HG02798 (cell line): ENCODE data around the gene ZNF85.
"Not testable (repeated sequence)": the region's sequence is repeated elsewhere in the genome, so short reads cannot be mapped to it uniquely, and the experiment has no call there.

Experiments used
- ATAC-seq: cut with Tn5 transposase; IDR thresholded peaks from one replicate; pipeline ENCODE4 v1.9.1; 2021; ENCODE audit warnings: mild to moderate bottlenecking; ENCODE audit not compliant: unreplicated experiment, poor library complexity

The ZNF85 gene

GRCh38 chr19:20923077-20923871, at the start of gene ZNF85:
TSS of gene ZNF85 (plus strand) at chr19:20923251. CDS start at chr19:20923401, 150 bp downstream.
- peak; percentile 99 for ATAC-seq

- ATAC-seq, result no peak
These were observed 43.5 kb upstream of the ZNF85 start for GRCh38 chr19:20879501-20879900.

GRCh38 chr19:20912973-20913372, 10.1 kb upstream of the ZNF85 start:
- ATAC-seq, result no peak

- no peak for ATAC-seq
These were observed 2.4 kb downstream of the ZNF85 start for GRCh38 chr19:20925481-20925880.

- no peak for ATAC-seq
These were observed 3.7 kb downstream of the ZNF85 start for GRCh38 chr19:20926796-20927195.

- ATAC-seq, result no peak
These were observed 5.3 kb downstream of the ZNF85 start for GRCh38 chr19:20928371-20928770.

GRCh38 chr19:20936322-20936947, 13.4 kb downstream of the ZNF85 start:
- not testable (repeated sequence) for ATAC-seq

- ATAC-seq, result not testable (repeated sequence)
These were observed 29.6 kb downstream of the ZNF85 start for GRCh38 chr19:20952561-20953095.

GRCh38 chr19:20964798-20965197, 41.7 kb downstream of the ZNF85 start:
- no peak for ATAC-seq

GRCh38 chr19:20968092-20968491, 45.0 kb downstream of the ZNF85 start:
- ATAC-seq, result no peak

GRCh38 chr19:20969498-20969897, 46.4 kb downstream of the ZNF85 start:
- ATAC-seq, result no peak

GRCh38 chr19:20969898-20970297, 46.8 kb downstream of the ZNF85 start:
- no peak for ATAC-seq

- ATAC-seq, result not testable (repeated sequence)
These were observed 69.7 kb downstream of the ZNF85 start for GRCh38 chr19:20992788-20993187.

- ATAC-seq, result peak; percentile 100
These were observed 76.8 kb downstream of the ZNF85 start for GRCh38 chr19:20999731-21000352.
